ENCODE results near the gene PTPRD. TPM values are rescaled to one million over a fixed set of nuclear protein-coding genes. Genes with fewer than 3 reads are reported as not detected.

PTPRD gene
- total RNA-seq, 3 donors from 2014 or later: 2.9 to 5.4 (median 3.6) TPM

GRCh38 chr9:8436786-8437185 is 2176.0 kb downstream of the PTPRD start:
- no peak for DNase-seq (ENCODE audit: low spot score in 2 of 2)
- no peak for TF ChIP-seq CTCF (IDR thresholded peaks at IDR 0.05)
- no peak for TF ChIP-seq POLR2A (IDR thresholded peaks at IDR 0.05)
- TF ChIP-seq POLR2AphosphoS5 (IDR thresholded peaks at IDR 0.05): no peak
- Histone ChIP-seq H3K9me3 (no peaks in the 10 kb centered on the region), H3K27me3 (no peaks in the 10 kb centered on the region), H3K36me3 (no peaks in the 10 kb centered on the region), H3K4me1 (no peaks in the 10 kb centered on the region), H3K4me3 (no peak overlapping the region), H3K27ac (no peak overlapping the region)
- intact Hi-C loops (cut with DNase I; ENCODE audit: low total_unique reads): no loop called here

GRCh38 chr9:8434621-8435020 is 2178.2 kb downstream of the PTPRD start:
- Histone ChIP-seq H3K9me3 (no peaks in the 10 kb centered on the region), H3K4me3 (no peak overlapping the region), H3K36me3 (no peaks in the 10 kb centered on the region), H3K27me3 (no peaks in the 10 kb centered on the region), H3K27ac (no peak overlapping the region), H3K4me1 (no peaks in the 10 kb centered on the region)
- intact Hi-C loops (cut with DNase I; ENCODE audit: low total_unique reads): no loop called here
- DNase-seq (ENCODE audit: low spot score in 2 of 2): no peak
- TF ChIP-seq POLR2AphosphoS5 (IDR thresholded peaks at IDR 0.05): no peak
- no peak for TF ChIP-seq CTCF (IDR thresholded peaks at IDR 0.05)
- no peak for TF ChIP-seq POLR2A (IDR thresholded peaks at IDR 0.05)

- H3K4me1 ChIP-seq: no peaks in the 10 kb centered on the region
- H3K27ac ChIP-seq: no peak overlapping the region
- H3K27me3 ChIP-seq: no peaks in the 10 kb centered on the region
- no peaks in the 10 kb centered on the region for H3K36me3 ChIP-seq
- TF ChIP-seq CTCF (IDR thresholded peaks at IDR 0.05): no peak
- no peak for TF ChIP-seq POLR2AphosphoS5 (IDR thresholded peaks at IDR 0.05)
- no peak for TF ChIP-seq POLR2A (IDR thresholded peaks at IDR 0.05)
- H3K9me3 ChIP-seq: no peaks in the 10 kb centered on the region
- intact Hi-C loops (cut with DNase I; ENCODE audit: low total_unique reads): no loop called here
- no peak for DNase-seq (ENCODE audit: low spot score in 2 of 2)
- H3K4me3 ChIP-seq: no peak overlapping the region
These were observed 2180.6 kb downstream of the PTPRD start for GRCh38 chr9:8432224-8432623.

- H3K4me3 ChIP-seq: no peak overlapping the region
- no peaks in the 10 kb centered on the region for H3K36me3 ChIP-seq
- no peaks in the 10 kb centered on the region for H3K4me1 ChIP-seq
- no peak overlapping the region for H3K27ac ChIP-seq
- intact Hi-C loops (cut with DNase I; ENCODE audit: low total_unique reads): no loop called here
- no peaks in the 10 kb centered on the region for H3K9me3 ChIP-seq
- no peaks in the 10 kb centered on the region for H3K27me3 ChIP-seq
- no peak for DNase-seq (ENCODE audit: low spot score in 2 of 2)
- TF ChIP-seq CTCF (IDR thresholded peaks at IDR 0.05) (no peak), POLR2A (IDR thresholded peaks at IDR 0.05) (no peak), POLR2AphosphoS5 (IDR thresholded peaks at IDR 0.05) (no peak)
These were observed 2181.3 kb downstream of the PTPRD start for GRCh38 chr9:8431505-8431904.

- Histone ChIP-seq H3K27me3 (no peaks in the 10 kb centered on the region), H3K9me3 (no peaks in the 10 kb centered on the region), H3K36me3 (no peaks in the 10 kb centered on the region), H3K27ac (no peak overlapping the region), H3K4me1 (no peaks in the 10 kb centered on the region), H3K4me3 (no peak overlapping the region)
- no peak for DNase-seq (ENCODE audit: low spot score in 2 of 2)
- intact Hi-C loops (cut with DNase I; ENCODE audit: low total_unique reads): no loop called here
- no peak for TF ChIP-seq CTCF (IDR thresholded peaks at IDR 0.05)
- TF ChIP-seq POLR2A (IDR thresholded peaks at IDR 0.05): no peak
- TF ChIP-seq POLR2AphosphoS5 (IDR thresholded peaks at IDR 0.05): no peak
These were observed 2181.9 kb downstream of the PTPRD start for GRCh38 chr9:8430945-8431344.
